HEK293 (cell line): ENCODE results near the gene SELENOK.
A peak's percentile ranks its signal among the peaks of the same experiment; 100 is the strongest.

Experiments used
- IKZF3 ChIP-seq: fragments of 450-650 bp; IDR thresholded peaks from 2 replicates; pipeline ENCODE4 v1.5.0; 2018; ENCODE audit warnings: missing biosample characterization, mild to moderate bottlenecking, missing genetic modification characterization, moderate library complexity
- OSR2 ChIP-seq: fragments of 450-650 bp; formaldehyde crosslinking; IDR thresholded peaks from 2 replicates; pipeline ENCODE4 v1.5.1; 2016; ENCODE audit warnings: missing biosample characterization, missing genetic modification characterization
- PATZ1 ChIP-seq: fragments of 450-650 bp; formaldehyde crosslinking; IDR thresholded peaks from 2 replicates; pipeline ENCODE4 v1.5.1; 2016; ENCODE audit warnings: missing biosample characterization, missing genetic modification characterization
- PRDM10 ChIP-seq: fragments of 450-650 bp; formaldehyde crosslinking; IDR thresholded peaks from 2 replicates; pipeline ENCODE4 v1.5.1; 2016; ENCODE audit warnings: missing biosample characterization, missing genetic modification characterization
- SP3 ChIP-seq: fragments of 450-650 bp; formaldehyde crosslinking; IDR thresholded peaks from 2 replicates; pipeline ENCODE4 v1.5.1; 2016; ENCODE audit warnings: missing biosample characterization, missing genetic modification characterization
- YY2 ChIP-seq: fragments of 450-650 bp; formaldehyde crosslinking; IDR thresholded peaks from 2 replicates; pipeline ENCODE4 v1.5.1; 2016; ENCODE audit warnings: missing biosample characterization, missing genetic modification characterization
- ZBTB48 ChIP-seq: fragments of 450-650 bp; formaldehyde crosslinking; IDR thresholded peaks from 2 replicates; pipeline ENCODE4 v1.5.1; 2016; ENCODE audit warnings: missing biosample characterization, missing genetic modification characterization
- ZFP69B ChIP-seq: fragments of 450-650 bp; formaldehyde crosslinking; IDR thresholded peaks from 2 replicates; pipeline ENCODE4 v1.5.1; 2016; ENCODE audit warnings: missing biosample characterization, missing genetic modification characterization
- ZIC2 ChIP-seq: fragments of 450-650 bp; formaldehyde crosslinking; IDR thresholded peaks from 2 replicates; pipeline ENCODE4 v1.5.1; 2016; ENCODE audit warnings: missing biosample characterization, missing genetic modification characterization
- ZNF2 ChIP-seq: fragments of 450-650 bp; formaldehyde crosslinking; IDR thresholded peaks from 2 replicates; pipeline ENCODE4 v1.5.1; 2016; ENCODE audit warnings: missing biosample characterization, missing genetic modification characterization
- ZNF341 ChIP-seq: fragments of 450-650 bp; formaldehyde crosslinking; IDR thresholded peaks from 2 replicates; pipeline ENCODE4; 2016; ENCODE audit warnings: low read depth, missing biosample characterization, missing genetic modification characterization
- ZNF404 ChIP-seq: fragments of 450-650 bp; formaldehyde crosslinking; IDR thresholded peaks from 2 replicates; pipeline ENCODE4 v1.5.1; 2017; ENCODE audit warnings: missing biosample characterization, missing genetic modification characterization
- ZNF423 ChIP-seq: fragments of 450-650 bp; formaldehyde crosslinking; IDR thresholded peaks from 2 replicates; pipeline ENCODE4 v1.5.1; 2016; ENCODE audit warnings: missing biosample characterization, missing genetic modification characterization
- ZNF544 ChIP-seq: fragments of 450-650 bp; formaldehyde crosslinking; IDR thresholded peaks from 2 replicates; pipeline ENCODE4 v1.5.0; 2017; ENCODE audit warnings: missing biosample characterization, missing genetic modification characterization
- ZNF571 ChIP-seq: fragments of 450-650 bp; formaldehyde crosslinking; IDR thresholded peaks from 2 replicates; pipeline ENCODE4 v1.5.0; 2017; ENCODE audit warnings: missing biosample characterization, missing genetic modification characterization
- ZNF692 ChIP-seq: fragments of 450-650 bp; formaldehyde crosslinking; IDR thresholded peaks from 2 replicates; pipeline ENCODE4 v1.5.1; 2016; ENCODE audit warnings: missing biosample characterization, missing genetic modification characterization
- ZNF76 ChIP-seq: fragments of 450-650 bp; formaldehyde crosslinking; IDR thresholded peaks from 2 replicates; pipeline ENCODE4; 2016; ENCODE audit warnings: low read depth, missing biosample characterization, missing genetic modification characterization, borderline replicate concordance
- ZXDB ChIP-seq: fragments of 450-650 bp; formaldehyde crosslinking; IDR thresholded peaks from 2 replicates; pipeline ENCODE4 v1.5.1; 2016; ENCODE audit warnings: missing biosample characterization, missing genetic modification characterization
- TF ChIP-seq, protein P1 (sequence below): fragments of 450-650 bp; formaldehyde crosslinking; IDR thresholded peaks from 2 replicates; pipeline ENCODE4 v1.5.1; 2016; ENCODE audit warnings: missing biosample characterization, missing genetic modification characterization
- TF ChIP-seq, protein P2 (sequence below): fragments of 450-650 bp; formaldehyde crosslinking; IDR thresholded peaks from 2 replicates; pipeline ENCODE4 v1.5.1; 2016; ENCODE audit warnings: missing biosample characterization, missing genetic modification characterization
- TF ChIP-seq, protein P3 (sequence below): fragments of 450-650 bp; formaldehyde crosslinking; IDR thresholded peaks from 2 replicates; pipeline ENCODE4 v1.5.1; 2016; ENCODE audit warnings: missing biosample characterization, missing genetic modification characterization
- TF ChIP-seq, protein P4 (sequence below): fragments of 450-650 bp; formaldehyde crosslinking; IDR thresholded peaks from 2 replicates; pipeline ENCODE4 v1.5.1; 2016; ENCODE audit warnings: missing biosample characterization, missing genetic modification characterization

The SELENOK gene

DNA sequence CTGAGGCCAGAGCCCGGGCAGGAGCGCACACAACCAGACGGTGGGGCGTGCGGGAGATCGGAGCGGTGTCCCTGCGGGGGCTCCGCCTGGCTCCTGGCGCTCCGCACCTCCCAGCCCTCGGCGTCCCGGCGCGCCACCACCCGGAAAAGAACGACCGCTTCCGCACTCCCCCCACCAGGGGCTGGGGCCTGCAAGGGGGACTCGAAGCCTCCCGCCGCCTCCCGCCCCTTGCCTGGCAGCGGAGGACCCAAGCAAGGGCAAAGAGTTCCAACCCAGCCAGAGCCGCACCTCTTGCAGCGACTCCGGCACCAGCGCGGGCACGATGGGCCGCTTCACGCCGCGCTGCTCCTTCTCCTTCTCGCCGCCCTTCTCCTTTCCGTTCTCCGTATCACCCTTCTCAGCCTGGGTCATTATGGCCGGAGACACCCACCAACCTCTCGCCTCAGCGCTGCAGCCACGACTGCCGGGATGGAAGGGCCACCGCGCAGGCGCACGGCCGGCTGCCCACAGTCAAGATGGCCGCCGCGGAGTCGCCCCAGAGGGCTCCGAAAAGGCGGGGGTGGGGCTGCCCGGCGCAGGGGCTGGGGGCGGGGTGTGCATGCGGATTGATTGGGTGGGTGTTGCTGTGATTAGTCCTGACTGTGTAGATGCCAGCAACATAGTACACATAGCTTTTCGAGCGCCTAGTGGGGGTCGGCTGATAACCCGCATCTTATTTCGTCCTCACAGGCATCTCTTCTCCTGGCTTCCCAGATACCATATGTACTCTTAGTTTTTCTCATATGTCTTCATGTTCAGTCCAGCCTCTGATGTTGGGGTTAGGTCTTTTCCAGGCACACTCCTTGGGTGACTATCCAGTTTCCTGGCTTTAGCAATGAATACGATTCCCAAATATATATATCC is 9.7 kb downstream of the SELENOK start, which contains the start of gene ACTR8 (continued):
- TF ChIP-seq SP3 (tag by site-specific recombination) (peak; percentile 81), ZIC2 (tag by site-specific recombination) (peak; percentile 84), OSR2 (tag by site-specific recombination) (no peak), ZNF76 (tag by site-specific recombination) (peak; percentile 87; the same call in 1 of the 2 replicates), ZFP69B (tag by site-specific recombination) (0 out of 2 replicates have a peak, but pooled peaks have one; percentile 30), ZNF341 (tag by site-specific recombination) (peak; percentile 62), ZNF2 (tag by site-specific recombination) (peak; percentile 92), ZXDB (tag by site-specific recombination) (peak; percentile 98), YY2 (tag by site-specific recombination) (peak; percentile 62; the same call in 1 of the 2 replicates), PATZ1 (tag by site-specific recombination) (peak; percentile 69; the same call in 1 of the 2 replicates), PRDM10 (tag by site-specific recombination) (peak; percentile 55), IKZF3 (tag by site-specific recombination) (0 out of 2 replicates have a peak, but pooled peaks have one; percentile 50), ZNF571 (tag by site-specific recombination) (no peak), ZNF692 (tag by site-specific recombination) (peak; percentile 60; the same call in 1 of the 2 replicates), ZNF423 (tag by site-specific recombination) (peak; percentile 90), ZNF404 (tag by site-specific recombination) (no peak), ZNF544 (tag by site-specific recombination) (no peak), ZBTB48 (tag by site-specific recombination) (peak; percentile 78; the same call in 1 of the 2 replicates)
- TF ChIP-seq, protein P1, sequence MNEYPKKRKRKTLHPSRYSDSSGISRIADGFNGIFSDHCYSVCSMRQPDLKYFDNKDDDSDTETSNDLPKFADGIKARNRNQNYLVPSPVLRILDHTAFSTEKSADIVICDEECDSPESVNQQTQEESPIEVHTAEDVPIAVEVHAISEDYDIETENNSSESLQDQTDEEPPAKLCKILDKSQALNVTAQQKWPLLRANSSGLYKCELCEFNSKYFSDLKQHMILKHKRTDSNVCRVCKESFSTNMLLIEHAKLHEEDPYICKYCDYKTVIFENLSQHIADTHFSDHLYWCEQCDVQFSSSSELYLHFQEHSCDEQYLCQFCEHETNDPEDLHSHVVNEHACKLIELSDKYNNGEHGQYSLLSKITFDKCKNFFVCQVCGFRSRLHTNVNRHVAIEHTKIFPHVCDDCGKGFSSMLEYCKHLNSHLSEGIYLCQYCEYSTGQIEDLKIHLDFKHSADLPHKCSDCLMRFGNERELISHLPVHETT (tag by site-specific recombination), result no peak; the same call in 1 of the 2 replicates
- TF ChIP-seq, protein P2, sequence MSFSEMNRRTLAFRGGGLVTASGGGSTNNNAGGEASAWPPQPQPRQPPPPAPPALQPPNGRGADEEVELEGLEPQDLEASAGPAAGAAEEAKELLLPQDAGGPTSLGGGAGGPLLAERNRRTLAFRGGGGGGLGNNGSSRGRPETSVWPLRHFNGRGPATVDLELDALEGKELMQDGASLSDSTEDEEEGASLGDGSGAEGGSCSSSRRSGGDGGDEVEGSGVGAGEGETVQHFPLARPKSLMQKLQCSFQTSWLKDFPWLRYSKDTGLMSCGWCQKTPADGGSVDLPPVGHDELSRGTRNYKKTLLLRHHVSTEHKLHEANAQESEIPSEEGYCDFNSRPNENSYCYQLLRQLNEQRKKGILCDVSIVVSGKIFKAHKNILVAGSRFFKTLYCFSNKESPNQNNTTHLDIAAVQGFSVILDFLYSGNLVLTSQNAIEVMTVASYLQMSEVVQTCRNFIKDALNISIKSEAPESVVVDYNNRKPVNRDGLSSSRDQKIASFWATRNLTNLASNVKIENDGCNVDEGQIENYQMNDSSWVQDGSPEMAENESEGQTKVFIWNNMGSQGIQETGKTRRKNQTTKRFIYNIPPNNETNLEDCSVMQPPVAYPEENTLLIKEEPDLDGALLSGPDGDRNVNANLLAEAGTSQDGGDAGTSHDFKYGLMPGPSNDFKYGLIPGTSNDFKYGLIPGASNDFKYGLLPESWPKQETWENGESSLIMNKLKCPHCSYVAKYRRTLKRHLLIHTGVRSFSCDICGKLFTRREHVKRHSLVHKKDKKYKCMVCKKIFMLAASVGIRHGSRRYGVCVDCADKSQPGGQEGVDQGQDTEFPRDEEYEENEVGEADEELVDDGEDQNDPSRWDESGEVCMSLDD (tag by site-specific recombination), result peak; percentile 63
- TF ChIP-seq, protein P3, sequence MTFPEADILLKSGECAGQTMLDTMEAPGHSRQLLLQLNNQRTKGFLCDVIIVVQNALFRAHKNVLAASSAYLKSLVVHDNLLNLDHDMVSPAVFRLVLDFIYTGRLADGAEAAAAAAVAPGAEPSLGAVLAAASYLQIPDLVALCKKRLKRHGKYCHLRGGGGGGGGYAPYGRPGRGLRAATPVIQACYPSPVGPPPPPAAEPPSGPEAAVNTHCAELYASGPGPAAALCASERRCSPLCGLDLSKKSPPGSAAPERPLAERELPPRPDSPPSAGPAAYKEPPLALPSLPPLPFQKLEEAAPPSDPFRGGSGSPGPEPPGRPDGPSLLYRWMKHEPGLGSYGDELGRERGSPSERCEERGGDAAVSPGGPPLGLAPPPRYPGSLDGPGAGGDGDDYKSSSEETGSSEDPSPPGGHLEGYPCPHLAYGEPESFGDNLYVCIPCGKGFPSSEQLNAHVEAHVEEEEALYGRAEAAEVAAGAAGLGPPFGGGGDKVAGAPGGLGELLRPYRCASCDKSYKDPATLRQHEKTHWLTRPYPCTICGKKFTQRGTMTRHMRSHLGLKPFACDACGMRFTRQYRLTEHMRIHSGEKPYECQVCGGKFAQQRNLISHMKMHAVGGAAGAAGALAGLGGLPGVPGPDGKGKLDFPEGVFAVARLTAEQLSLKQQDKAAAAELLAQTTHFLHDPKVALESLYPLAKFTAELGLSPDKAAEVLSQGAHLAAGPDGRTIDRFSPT (tag by site-specific recombination), result peak; percentile 48; the same call in 1 of the 2 replicates
- TF ChIP-seq, protein P4, sequence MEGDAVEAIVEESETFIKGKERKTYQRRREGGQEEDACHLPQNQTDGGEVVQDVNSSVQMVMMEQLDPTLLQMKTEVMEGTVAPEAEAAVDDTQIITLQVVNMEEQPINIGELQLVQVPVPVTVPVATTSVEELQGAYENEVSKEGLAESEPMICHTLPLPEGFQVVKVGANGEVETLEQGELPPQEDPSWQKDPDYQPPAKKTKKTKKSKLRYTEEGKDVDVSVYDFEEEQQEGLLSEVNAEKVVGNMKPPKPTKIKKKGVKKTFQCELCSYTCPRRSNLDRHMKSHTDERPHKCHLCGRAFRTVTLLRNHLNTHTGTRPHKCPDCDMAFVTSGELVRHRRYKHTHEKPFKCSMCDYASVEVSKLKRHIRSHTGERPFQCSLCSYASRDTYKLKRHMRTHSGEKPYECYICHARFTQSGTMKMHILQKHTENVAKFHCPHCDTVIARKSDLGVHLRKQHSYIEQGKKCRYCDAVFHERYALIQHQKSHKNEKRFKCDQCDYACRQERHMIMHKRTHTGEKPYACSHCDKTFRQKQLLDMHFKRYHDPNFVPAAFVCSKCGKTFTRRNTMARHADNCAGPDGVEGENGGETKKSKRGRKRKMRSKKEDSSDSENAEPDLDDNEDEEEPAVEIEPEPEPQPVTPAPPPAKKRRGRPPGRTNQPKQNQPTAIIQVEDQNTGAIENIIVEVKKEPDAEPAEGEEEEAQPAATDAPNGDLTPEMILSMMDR (tag by site-specific recombination), result peak; percentile 77
